NCI-H1694 (cell line): ENCODE data around the gene NPY1R.

Source experiments
- DNase-seq: peaks from one replicate; lab custom pipeline; 2025; lab: John Stamatoyannopoulos, UW

The NPY1R gene

DNA sequence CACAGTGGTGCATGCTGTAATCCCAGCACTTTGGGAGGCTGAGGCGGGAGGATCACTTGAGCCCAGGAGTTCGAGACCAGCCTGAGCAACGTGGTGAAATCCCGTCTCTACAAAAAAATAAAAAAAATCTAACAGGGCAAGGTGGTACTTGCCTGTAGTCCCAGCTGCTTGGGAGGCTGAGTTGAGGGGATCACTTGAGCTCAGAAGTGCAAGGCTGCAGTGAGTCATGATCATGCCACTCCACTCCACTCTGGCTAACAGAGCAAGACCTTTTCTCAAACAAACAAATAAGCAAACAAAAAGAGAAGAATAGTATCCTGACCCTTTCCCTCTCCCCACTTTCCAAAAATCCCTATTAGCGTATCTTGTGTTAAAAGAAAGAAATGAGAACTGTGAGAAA, 52.7 kb downstream of the NPY1R start:
- no peak for DNase-seq

DNA sequence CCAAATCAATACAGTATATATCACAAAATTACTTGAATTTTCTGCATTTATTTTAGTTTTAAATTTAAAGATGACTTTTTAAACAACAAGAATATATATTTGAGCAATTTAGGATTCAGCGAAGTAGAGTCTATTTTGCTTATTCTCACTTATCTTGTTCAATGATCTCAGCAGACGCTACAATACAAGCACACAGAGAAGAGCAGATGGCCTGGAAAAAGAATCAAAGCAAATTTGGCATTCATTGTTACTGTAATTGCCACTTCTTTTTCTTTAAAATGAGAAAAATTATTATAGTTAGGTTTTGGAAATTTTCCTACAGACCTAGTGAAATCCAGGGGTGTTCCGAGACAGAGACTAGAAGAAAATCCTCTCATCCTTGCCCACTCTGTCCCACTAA, 57.5 kb downstream of the NPY1R start:
- DNase-seq, result no peak
